BE2C (cell line): Measurements from ENCODE around the gene DLGAP4.

Experiments
- DNase-seq: peaks from one replicate; pipeline ENCODE4 v3.0.0-alpha.2; 2020
- H3K27me3 ChIP-seq: fragments of 250-450 bp; sonication (Bioruptor Pico); 2 replicates; pipeline ENCODE4 v1.5.1; 2020; ENCODE audit warnings: mild to moderate bottlenecking
- H3K36me3 ChIP-seq: fragments of 250-450 bp; sonication (Bioruptor Pico); 2 replicates; pipeline ENCODE4 v1.5.1; 2020; ENCODE audit warnings: mild to moderate bottlenecking
- H3K4me1 ChIP-seq: fragments of 250-450 bp; sonication (Bioruptor Pico); 2 replicates; pipeline ENCODE4 v1.5.1; 2020
- H3K4me3 ChIP-seq: 2 replicates; pipeline ENCODE4 v1.5.1; 2011; ENCODE audit warnings: low read depth, low read length
- H3K9me3 ChIP-seq: fragments of 250-450 bp; sonication (Bioruptor Pico); 2 replicates; pipeline ENCODE4 v1.5.1; 2020
- TF ChIP-seq, protein P1 (sequence below): IDR thresholded peaks from 2 replicates; pipeline ENCODE4 v1.5.1; 2012; ENCODE audit warnings: mild to moderate bottlenecking, low read depth, low read length

The DLGAP4 gene

DNA sequence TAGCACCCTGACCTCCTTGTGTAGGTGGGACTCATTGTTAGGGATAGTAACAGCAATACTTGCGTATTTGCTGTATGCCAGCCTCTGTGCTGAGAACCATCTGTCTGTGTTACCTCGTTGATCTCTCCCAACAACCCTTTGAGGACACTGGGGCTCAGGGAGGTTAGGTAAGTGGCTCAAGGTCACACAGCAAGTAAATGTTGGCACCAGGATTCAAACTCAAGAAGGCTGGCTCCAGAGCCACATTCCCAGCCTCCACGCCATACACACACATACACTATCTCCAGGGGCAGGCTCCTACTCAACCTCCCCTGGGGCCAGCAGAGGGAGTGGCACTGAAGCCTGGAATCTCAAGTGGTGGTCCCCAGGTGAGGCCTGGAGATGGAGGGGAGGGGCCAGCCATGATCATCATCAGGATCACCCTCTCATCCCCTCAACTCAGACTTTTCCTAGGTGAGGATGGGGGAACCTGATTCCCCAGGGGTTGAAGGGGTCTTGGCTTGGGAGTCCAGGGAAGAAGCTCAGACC is 109.4 kb downstream of the DLGAP4 start:
- TF ChIP-seq, protein P1, sequence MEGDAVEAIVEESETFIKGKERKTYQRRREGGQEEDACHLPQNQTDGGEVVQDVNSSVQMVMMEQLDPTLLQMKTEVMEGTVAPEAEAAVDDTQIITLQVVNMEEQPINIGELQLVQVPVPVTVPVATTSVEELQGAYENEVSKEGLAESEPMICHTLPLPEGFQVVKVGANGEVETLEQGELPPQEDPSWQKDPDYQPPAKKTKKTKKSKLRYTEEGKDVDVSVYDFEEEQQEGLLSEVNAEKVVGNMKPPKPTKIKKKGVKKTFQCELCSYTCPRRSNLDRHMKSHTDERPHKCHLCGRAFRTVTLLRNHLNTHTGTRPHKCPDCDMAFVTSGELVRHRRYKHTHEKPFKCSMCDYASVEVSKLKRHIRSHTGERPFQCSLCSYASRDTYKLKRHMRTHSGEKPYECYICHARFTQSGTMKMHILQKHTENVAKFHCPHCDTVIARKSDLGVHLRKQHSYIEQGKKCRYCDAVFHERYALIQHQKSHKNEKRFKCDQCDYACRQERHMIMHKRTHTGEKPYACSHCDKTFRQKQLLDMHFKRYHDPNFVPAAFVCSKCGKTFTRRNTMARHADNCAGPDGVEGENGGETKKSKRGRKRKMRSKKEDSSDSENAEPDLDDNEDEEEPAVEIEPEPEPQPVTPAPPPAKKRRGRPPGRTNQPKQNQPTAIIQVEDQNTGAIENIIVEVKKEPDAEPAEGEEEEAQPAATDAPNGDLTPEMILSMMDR: no peak
- Histone ChIP-seq H3K9me3 (no peaks in the 10 kb centered on the region), H3K4me3 (no peak overlapping the region), H3K4me1 (no peaks in the 10 kb centered on the region), H3K27me3 (no peaks in the 10 kb centered on the region), H3K36me3 (no peaks in the 10 kb centered on the region)
- no peak for DNase-seq

DNA sequence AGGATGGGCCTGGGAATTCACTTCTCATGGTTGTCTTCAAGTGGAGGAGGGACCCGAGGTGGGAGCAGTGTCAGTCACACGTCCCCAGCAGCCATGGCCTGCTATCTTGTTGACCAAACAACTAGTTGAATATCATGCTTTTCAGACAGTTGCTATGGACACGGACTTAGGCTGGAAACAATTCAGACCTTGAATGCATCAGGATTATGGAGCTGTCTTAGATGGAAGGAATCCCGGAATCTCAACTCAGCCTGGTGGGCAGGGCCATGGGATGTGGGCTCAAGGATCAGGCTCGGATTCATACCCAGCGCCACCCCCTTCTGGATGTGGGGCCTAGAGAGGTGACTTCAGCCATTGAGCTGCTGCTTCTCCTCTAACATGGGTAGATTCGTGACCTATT is 112.6 kb downstream of the DLGAP4 start:
- Histone ChIP-seq H3K4me3 (no peak overlapping the region), H3K9me3 (no peaks in the 10 kb centered on the region), H3K27me3 (no peaks in the 10 kb centered on the region), H3K4me1 (no peaks in the 10 kb centered on the region), H3K36me3 (no peaks in the 10 kb centered on the region)
- DNase-seq: no peak
- TF ChIP-seq, protein P1: no peak

DNA sequence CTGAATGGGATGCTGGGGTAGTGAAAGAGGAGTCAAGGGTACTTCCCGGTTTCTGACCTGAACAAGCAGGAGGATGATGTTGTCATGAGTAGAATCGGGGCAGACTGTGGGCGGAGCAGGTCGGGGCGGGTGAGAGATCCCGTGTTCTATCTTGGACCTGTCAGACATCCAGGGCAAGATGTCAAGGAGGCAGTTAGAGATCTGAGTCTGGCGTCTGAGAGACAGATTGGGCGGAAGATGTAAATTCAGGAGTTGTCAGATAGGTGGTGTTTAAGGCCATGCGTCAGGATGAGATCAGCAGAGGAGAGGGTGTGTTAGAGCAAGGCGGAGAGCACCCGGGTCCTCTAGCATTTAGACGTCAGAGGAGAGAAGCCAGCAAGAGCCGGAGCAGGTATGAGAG is 115.5 kb downstream of the DLGAP4 start:
- H3K36me3 ChIP-seq: no peaks in the 10 kb centered on the region
- H3K4me3 ChIP-seq: no peak overlapping the region
- no peaks in the 10 kb centered on the region for H3K9me3 ChIP-seq
- H3K4me1 ChIP-seq: no peaks in the 10 kb centered on the region
- TF ChIP-seq, protein P1: no peak
- no peak for DNase-seq
- no peaks in the 10 kb centered on the region for H3K27me3 ChIP-seq

DNA sequence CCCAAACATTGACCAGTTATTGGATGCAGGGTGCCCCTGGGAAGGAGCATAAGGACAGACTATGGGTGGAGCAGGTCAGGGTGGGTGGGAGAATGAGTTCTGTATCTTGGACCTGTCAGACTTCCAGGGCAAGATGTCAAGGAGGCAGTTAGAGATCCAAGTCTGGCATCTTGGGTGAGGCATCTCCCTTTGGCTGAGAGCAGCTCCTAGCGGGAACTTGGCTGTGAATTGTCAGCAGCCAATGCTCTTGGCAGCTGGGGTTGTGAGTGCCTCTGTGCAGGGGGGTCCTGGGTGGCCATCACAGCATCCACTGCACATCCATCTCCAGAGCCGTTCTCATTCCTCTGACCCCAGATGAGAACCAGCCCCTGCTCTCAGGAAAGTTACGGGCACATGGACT is 118.2 kb downstream of the DLGAP4 start:
- no peaks in the 10 kb centered on the region for H3K27me3 ChIP-seq
- DNase-seq: no peak
- TF ChIP-seq, protein P1: no peak

DNA sequence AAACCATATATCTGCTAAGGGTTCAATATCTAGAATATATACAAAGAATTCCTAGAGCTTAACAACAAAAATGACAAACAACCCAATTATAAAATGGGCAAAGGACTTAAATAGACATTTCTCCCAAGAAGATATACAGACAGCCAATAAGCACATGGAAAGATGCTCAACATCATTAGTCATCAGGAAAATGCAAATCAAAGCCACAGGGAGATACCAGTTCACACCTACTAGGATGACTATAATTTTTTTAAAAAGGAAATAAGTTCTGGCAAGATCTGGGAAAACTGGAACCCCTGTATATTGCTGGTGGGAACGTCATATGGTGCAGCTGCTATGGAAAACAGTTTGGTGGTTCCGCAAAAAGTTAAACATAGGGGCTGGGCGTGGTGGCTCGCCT is 119.0 kb downstream of the DLGAP4 start:
- TF ChIP-seq, protein P1: no peak
- H3K9me3 ChIP-seq: no peaks in the 10 kb centered on the region

More for the DNA sequence above, 118.2 kb downstream of the DLGAP4 start:
- no peaks in the 10 kb centered on the region for H3K36me3 ChIP-seq
- no peaks in the 10 kb centered on the region for H3K4me1 ChIP-seq
- H3K9me3 ChIP-seq: no peaks in the 10 kb centered on the region
- H3K4me3 ChIP-seq: no peak overlapping the region

DNA sequence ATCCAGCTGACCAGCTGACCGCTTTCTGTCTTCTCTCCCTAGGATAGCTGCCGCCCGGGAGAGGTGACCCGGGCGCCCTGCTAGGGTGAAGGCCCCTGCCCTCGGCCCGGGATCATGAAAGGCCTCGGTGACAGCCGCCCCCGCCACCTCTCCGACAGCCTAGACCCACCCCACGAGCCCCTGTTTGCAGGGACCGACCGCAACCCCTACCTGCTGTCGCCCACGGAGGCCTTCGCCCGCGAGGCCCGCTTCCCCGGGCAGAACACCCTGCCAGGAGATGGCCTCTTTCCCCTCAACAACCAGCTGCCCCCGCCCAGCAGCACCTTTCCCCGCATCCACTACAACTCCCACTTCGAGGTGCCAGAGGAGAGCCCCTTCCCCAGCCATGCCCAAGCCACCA is 125.5 kb downstream of the DLGAP4 start:
- no peak overlapping the region for H3K4me3 ChIP-seq
- no peaks in the 10 kb centered on the region for H3K4me1 ChIP-seq
- TF ChIP-seq, protein P1: no peak
- no peaks in the 10 kb centered on the region for H3K36me3 ChIP-seq
- no peaks in the 10 kb centered on the region for H3K9me3 ChIP-seq
- DNase-seq: no peak
- H3K27me3 ChIP-seq: no peaks in the 10 kb centered on the region

More for the DNA sequence above, 119.0 kb downstream of the DLGAP4 start:
- Histone ChIP-seq H3K4me1 (no peaks in the 10 kb centered on the region), H3K27me3 (no peaks in the 10 kb centered on the region), H3K36me3 (no peaks in the 10 kb centered on the region), H3K4me3 (no peak overlapping the region)
- no peak for DNase-seq
